HUES6 (cell line): ENCODE results near the gene PHAX.
"Not testable (repeated sequence)": the region's sequence is repeated elsewhere in the genome, so short reads cannot be mapped to it uniquely, and the experiment has no call there.

Source experiments
- H3K27ac ChIP-seq: 2 replicates; pipeline ENCODE4 v1.7.0; 2013; ENCODE audit warnings: low read depth, mild to moderate bottlenecking, low read length, inconsistent platforms
- H3K27me3 ChIP-seq: 2 replicates; pipeline ENCODE4 v1.6.1; 2013; ENCODE audit warnings: low read length; ENCODE audit not compliant: control insufficient read depth, insufficient read depth
- H3K36me3 ChIP-seq: 2 replicates; pipeline ENCODE4 v1.6.1; 2013; ENCODE audit warnings: low read length; ENCODE audit not compliant: control insufficient read depth, insufficient read depth
- H3K4me1 ChIP-seq: 2 replicates; pipeline ENCODE4 v1.6.1; 2013; ENCODE audit warnings: low read length; ENCODE audit not compliant: control insufficient read depth, insufficient read depth
- H3K4me3 ChIP-seq: 2 replicates; pipeline ENCODE4 v1.5.1; 2013; ENCODE audit warnings: low read depth, low read length
- H3K9ac ChIP-seq: one replicate; pipeline ENCODE4 v1.6.1; 2013; ENCODE audit warnings: mild to moderate bottlenecking, low read length
- H3K9me3 ChIP-seq: 2 replicates; pipeline ENCODE4 v1.6.1; 2013; ENCODE audit warnings: low read depth, low read length; ENCODE audit not compliant: control insufficient read depth, insufficient read depth

Gene PHAX

GRCh38 chr5:126636956-126637355, 36.2 kb downstream of the PHAX start:
- Histone ChIP-seq H3K36me3 (no peaks in the 10 kb centered on the region), H3K9ac (no peak overlapping the region), H3K27ac (no peak overlapping the region)

GRCh38 chr5:126640866-126641265, 40.1 kb downstream of the PHAX start:
- Histone ChIP-seq H3K36me3 (no peaks in the 10 kb centered on the region), H3K9ac (no peak overlapping the region), H3K27me3 (no peaks in the 10 kb centered on the region), H3K27ac (no peak overlapping the region), H3K9me3 (peaks cover 10% of the 10 kb centered on the region), H3K4me3 (no peak overlapping the region), H3K4me1 (no peaks in the 10 kb centered on the region)

More at GRCh38 chr5:126636956-126637355, 36.2 kb downstream of the PHAX start:
- Histone ChIP-seq H3K9me3 (no peaks in the 10 kb centered on the region), H3K27me3 (no peaks in the 10 kb centered on the region), H3K4me3 (no peak overlapping the region), H3K4me1 (no peaks in the 10 kb centered on the region)

- Histone ChIP-seq H3K27ac (no peak overlapping the region), H3K4me1 (no peaks in the 10 kb centered on the region), H3K36me3 (no peaks in the 10 kb centered on the region), H3K4me3 (no peak overlapping the region), H3K9ac (no peak overlapping the region), H3K27me3 (no peaks in the 10 kb centered on the region), H3K9me3 (peaks cover 10% of the 10 kb centered on the region)
These were observed 40.6 kb downstream of the PHAX start for GRCh38 chr5:126641387-126641786.

DNA sequence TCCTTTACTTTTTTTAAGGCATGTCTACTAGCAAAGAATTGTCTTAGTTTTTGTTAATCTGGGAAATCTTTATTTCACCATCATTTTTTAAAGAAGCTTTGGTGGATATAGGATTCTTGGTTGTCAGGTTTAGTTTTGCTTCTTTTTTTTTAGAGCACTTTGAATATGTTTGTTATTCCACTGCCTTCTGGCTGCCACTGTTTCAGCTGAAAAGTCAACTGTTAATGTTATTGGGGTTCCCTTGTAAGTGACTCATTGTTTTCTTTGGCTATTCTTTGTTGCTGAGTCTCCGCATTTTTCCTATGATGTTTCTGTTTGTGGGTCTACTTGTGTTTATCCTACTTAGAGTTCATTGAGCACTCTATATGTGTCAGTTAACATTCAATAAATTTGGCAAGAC, 44.4 kb downstream of the PHAX start:
- Histone ChIP-seq H3K4me1 (no peaks in the 10 kb centered on the region), H3K27me3 (no peaks in the 10 kb centered on the region), H3K4me3 (no peak overlapping the region), H3K9ac (no peak overlapping the region), H3K36me3 (no peaks in the 10 kb centered on the region), H3K9me3 (peaks cover 10% of the 10 kb centered on the region), H3K27ac (no peak overlapping the region)

DNA sequence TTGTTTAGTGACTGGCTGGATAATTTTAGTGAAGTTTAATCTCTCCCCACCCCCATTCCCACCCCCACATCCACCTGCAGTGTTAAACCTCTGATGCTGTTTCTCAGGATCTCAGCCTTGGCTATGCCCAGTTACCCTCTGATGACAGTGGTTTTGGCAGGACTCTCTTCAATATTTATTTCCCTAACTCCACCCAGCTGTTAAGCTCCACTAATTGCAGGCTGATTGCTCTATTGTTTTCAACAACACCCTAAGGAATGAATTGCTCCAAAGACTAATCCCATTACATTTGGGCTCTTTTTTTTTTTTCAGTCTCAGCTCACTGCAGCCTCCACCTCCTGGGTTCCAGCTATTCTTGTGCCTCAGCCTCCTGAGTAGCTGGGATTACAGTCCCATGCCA, 46.3 kb downstream of the PHAX start:
- Histone ChIP-seq H3K9ac (no peak overlapping the region), H3K27me3 (no peaks in the 10 kb centered on the region), H3K4me3 (no peak overlapping the region), H3K4me1 (no peaks in the 10 kb centered on the region), H3K27ac (no peak overlapping the region), H3K9me3 (peaks cover 10% of the 10 kb centered on the region), H3K36me3 (no peaks in the 10 kb centered on the region)

DNA sequence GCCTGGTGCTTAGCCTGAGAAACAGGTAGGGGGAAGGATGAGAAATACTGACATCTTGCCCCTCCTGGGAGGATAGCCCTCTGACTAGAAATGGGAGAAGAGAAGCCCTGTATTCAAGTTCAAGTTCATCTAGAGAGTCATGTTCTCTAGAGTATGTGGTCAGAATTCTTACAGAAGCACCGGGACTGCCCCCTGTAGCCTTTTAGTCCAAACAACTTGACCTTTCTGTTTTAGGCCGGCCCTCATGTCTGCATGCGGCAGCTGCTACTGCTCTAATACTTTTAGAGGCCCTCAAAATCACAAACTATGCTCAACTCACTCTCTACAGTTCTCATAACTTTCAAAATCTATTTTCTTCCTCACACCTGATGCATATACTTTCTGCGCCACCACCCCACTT, 47.7 kb downstream of the PHAX start:
- no peak overlapping the region for H3K9ac ChIP-seq
- H3K27me3 ChIP-seq = no peaks in the 10 kb centered on the region
- H3K4me1 ChIP-seq = no peaks in the 10 kb centered on the region
- H3K4me3 ChIP-seq = no peak overlapping the region
- H3K27ac ChIP-seq = no peak overlapping the region
- H3K36me3 ChIP-seq = no peaks in the 10 kb centered on the region
- peaks cover 10% of the 10 kb centered on the region for H3K9me3 ChIP-seq

DNA sequence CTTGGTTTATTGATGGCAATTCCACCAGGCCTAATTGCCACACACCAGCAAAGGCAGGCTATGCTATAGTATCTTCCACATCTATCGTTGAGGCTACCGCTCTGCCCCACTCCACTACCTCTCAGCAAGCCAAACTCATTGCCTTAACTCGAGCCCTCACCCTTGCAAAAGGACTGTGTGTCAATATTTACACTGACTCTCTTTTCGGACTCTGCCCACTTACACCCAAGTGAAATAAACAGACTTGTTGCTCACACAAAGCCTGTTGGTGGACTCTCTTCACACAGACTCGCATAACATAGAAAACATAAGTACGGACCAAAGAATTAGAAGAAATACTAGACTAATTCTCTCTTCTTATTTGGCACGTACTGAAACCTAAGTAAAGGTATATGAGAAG, 48.3 kb downstream of the PHAX start:
- H3K9ac ChIP-seq, H3K27ac ChIP-seq, H3K36me3 ChIP-seq, H3K4me3 ChIP-seq, H3K4me1 ChIP-seq, H3K27me3 ChIP-seq: not testable (repeated sequence)
- H3K9me3 ChIP-seq = peaks cover 10% of the 10 kb centered on the region

DNA sequence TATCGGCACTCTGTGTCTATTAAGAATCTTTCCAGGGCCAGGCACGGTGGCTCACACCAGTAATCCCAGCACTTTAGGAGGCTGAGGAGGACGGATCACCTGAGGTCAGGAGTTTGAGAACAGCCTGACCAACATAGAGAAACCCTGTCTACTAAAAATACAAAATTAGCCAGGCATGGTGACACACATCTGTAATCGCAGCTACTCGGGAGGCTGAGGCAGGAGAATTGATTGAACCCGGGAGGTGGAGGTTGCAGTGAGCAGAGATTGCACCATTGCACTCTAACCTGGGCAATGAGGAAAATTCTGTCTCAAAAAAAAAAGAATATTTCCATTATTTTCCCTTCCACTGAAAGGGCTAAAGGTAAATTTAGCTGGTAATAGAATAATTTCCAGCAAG, 49.0 kb downstream of the PHAX start:
- H3K27me3 ChIP-seq, H3K9ac ChIP-seq, H3K27ac ChIP-seq, H3K36me3 ChIP-seq, H3K4me1 ChIP-seq, H3K9me3 ChIP-seq, H3K4me3 ChIP-seq: not testable (repeated sequence)

DNA sequence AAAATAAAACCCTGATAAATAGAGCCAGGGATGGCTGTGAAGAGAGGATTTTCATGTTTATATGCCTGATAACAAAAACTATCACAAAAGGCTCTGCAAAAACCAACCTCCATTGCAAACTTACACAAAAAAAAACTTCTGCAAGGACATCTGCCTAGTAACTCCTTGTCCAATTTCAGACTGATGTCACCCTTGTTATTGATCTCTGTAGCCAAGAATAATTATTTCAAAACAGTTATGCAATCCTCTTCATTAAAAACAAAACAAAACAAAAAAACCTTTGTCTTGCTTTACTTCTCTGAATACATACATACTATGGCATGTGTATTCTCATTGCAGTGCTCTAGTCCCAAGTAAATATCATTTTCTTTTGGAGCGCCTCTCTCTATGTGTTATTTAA, 49.7 kb downstream of the PHAX start:
- Histone ChIP-seq H3K27me3 (no peaks in the 10 kb centered on the region), H3K27ac (no peak overlapping the region), H3K4me3 (no peak overlapping the region), H3K9ac (no peak overlapping the region), H3K9me3 (peaks cover 2% of the 10 kb centered on the region; the same call in 1 of the 2 replicates), H3K4me1 (no peaks in the 10 kb centered on the region; the same call in 1 of the 2 replicates), H3K36me3 (no peaks in the 10 kb centered on the region)

DNA sequence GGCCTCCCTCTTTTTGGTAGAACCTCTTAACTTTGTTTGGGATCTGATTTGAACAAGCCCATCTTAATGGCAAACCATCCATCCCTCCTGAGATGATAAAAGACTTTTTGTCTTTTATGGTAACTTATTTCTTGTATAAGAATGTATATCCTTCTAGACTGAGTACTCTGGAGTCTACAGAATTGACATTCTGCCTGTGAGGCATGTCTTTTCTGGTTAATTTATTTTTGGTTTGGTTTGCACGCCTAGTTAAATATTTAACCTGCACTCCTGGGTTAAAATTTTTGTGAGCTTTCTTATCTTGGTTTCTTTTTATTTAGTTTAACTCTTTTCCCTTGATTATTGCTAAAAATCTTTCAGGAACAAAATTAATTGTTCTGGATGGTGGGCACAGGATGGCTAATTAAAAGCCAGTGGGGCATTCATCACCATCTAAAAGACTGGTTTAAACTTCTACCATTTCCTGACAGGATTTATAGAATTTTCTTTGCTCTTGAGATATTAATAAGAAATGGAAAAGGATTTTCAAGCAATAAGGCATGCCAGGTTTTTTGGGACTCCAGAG, 50.3 kb downstream of the PHAX start:
- no peak overlapping the region for H3K27ac ChIP-seq
- no peak overlapping the region for H3K4me3 ChIP-seq
- H3K36me3 ChIP-seq = no peaks in the 10 kb centered on the region
- H3K9ac ChIP-seq = no peak overlapping the region
- H3K9me3 ChIP-seq = no peaks in the 10 kb centered on the region
- H3K4me1 ChIP-seq = no peaks in the 10 kb centered on the region; the same call in 1 of the 2 replicates
- no peaks in the 10 kb centered on the region for H3K27me3 ChIP-seq

DNA sequence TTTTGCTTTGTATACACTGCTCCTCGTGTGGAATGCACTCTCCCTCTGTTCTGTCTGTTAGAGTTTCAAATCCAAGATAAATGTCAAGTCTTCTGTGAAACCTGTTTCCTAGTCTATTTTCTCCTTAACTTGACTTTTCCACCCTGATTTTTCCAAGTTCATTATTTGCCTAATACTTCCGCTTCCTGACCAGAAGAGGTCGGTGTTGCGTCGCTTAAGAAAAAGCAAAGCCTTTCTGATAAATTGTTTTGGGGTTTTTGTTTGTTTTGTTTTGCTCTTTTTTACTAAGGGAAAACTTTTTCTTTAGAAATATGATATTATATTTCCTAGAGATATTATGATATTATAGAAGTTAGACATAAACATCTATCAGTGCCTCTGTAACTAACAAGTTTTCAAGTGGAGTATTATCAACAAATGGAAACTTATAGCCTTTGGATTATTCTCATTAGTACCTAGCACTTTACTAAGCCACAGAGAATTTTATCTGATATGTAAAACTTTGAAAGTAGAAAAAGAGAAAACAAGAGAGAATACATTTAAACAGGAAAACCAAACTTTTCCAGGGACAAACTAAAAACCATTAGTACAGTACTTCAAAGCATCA, 55.8 kb downstream of the PHAX start:
- Histone ChIP-seq H3K27ac (no peak overlapping the region), H3K36me3 (no peaks in the 10 kb centered on the region), H3K9me3 (no peaks in the 10 kb centered on the region), H3K4me1 (no peaks in the 10 kb centered on the region; the same call in 1 of the 2 replicates), H3K27me3 (no peaks in the 10 kb centered on the region), H3K4me3 (no peak overlapping the region), H3K9ac (no peak overlapping the region)
